Spleen (tissue), 11 donors: ENCODE data around the gene CHEK1. TPM values are rescaled to one million over a fixed set of nuclear protein-coding genes. Genes with fewer than 3 reads are reported as not detected.

Experiments used
- DNase-seq: peaks from one replicate; pipeline ENCODE4 v3.0.0-alpha.2; 2020
- H3K27ac ChIP-seq, 8 donors: fragments of 200-600 bp; sonication (generic) in 7 of 8; 1 replicate in 4 of 8; 2 replicates in 4 of 8; pipeline versions ENCODE4 v1.5.0 to v1.8.0; 2016 to 2021; ENCODE audit warnings: inconsistent platforms in 4 of 8, mild to moderate bottlenecking in 4 of 8, moderate library complexity in 1 of 8
- H3K27me3 ChIP-seq, 7 donors: fragments of 200-600 bp; sonication (generic) in 6 of 7; replicated peaks in 1 of 7; 1 replicate in 4 of 7; 2 replicates in 3 of 7; pipeline versions ENCODE4 v1.5.0 to v1.8.0; 2016 to 2021; ENCODE audit warnings: inconsistent platforms in 3 of 7, mild to moderate bottlenecking in 1 of 7
- H3K36me3 ChIP-seq, 6 donors: fragments of 200-600 bp; sonication (generic) in 5 of 6; 1 replicate in 4 of 6; 2 replicates in 2 of 6; pipeline versions ENCODE4 v1.5.0 to v1.8.0; 2016 to 2021; ENCODE audit warnings: inconsistent platforms in 2 of 6
- H3K4me1 ChIP-seq, 6 donors: fragments of 200-600 bp; sonication (generic) in 5 of 6; 1 replicate in 3 of 6; 2 replicates in 3 of 6; pipeline versions ENCODE4 v1.5.0 to v1.8.0; 2016 to 2021; ENCODE audit warnings: inconsistent platforms in 3 of 6
- H3K4me3 ChIP-seq, 8 donors: fragments of 200-600 bp; sonication (generic) in 7 of 8; 1 replicate in 4 of 8; 2 replicates in 4 of 8; pipeline versions ENCODE4 v1.5.0 to v1.8.0; 2016 to 2021; ENCODE audit warnings: inconsistent platforms in 4 of 8, mild to moderate bottlenecking in 4 of 8, moderate library complexity in 2 of 8
- H3K9me3 ChIP-seq, 8 donors: fragments of 200-600 bp; sonication (generic) in 7 of 8; 1 replicate in 4 of 8; 2 replicates in 4 of 8; pipeline versions ENCODE4 v1.5.0 to v1.8.0; 2016 to 2021; ENCODE audit warnings: inconsistent platforms in 4 of 8
- CTCF ChIP-seq, 11 experiments: fragments of 200-600 bp in 7 of 11; fragments of 450-650 bp in 4 of 11; sonication (generic) in 4 of 11; IDR thresholded peaks in 8 of 11; conservative IDR thresholded peaks in 3 of 11; 1 replicate in 7 of 11; 2 replicates in 4 of 11; pipeline versions ENCODE4 v1.4.0 to v1.8.0; 2016 to 2021; ENCODE audit warnings: antibody characterized with exemption in 11 of 11, inconsistent platforms in 4 of 11, mild to moderate bottlenecking in 1 of 11
- POLR2A ChIP-seq, 3 donors: fragments of 450-650 bp; IDR thresholded peaks; one replicate each; pipeline ENCODE4 v1.5.1; 2017; ENCODE audit warnings: antibody characterized with exemption in 3 of 3, mild to moderate bottlenecking in 1 of 3
- POLR2AphosphoS5 ChIP-seq, 3 donors: sonication (generic); formaldehyde crosslinking; IDR thresholded peaks; one replicate each; pipeline ENCODE4 v1.5.1; 2017; ENCODE audit warnings: antibody characterized with exemption in 3 of 3
- WGBS, 5 donors: extraction: QIAGEN DNeasy Blood & Tissue Kit in 3 of 5; methylation state at CpG; one replicate each; pipeline versions ENCODE4 v1.1.5 to v1.1.7; 2013 to 2018; 5-methylcytosine and 5-hydroxymethylcytosine counted together
- intact Hi-C: fragments of 100-400 bp; cut with DNase I; formaldehyde crosslinking; loops from one replicate; pipeline ENCODE4 v1.15.0; 2023; ENCODE audit warnings: low total_unique reads
- polyA plus RNA-seq, 3 donors: library from polyadenylated mRNA; stranded (reverse); fragments of 200-250 nt; gene quantifications; one replicate each; pipeline ENCODE4 v1.2.1, GENCODE V29; 2013
- total RNA-seq, 7 donors: library from RNA; depleted of rRNA in 3 of 7; stranded (reverse); fragments of >200 nt in 3 of 7; fragmentation: NEBNext Ultra II Directional in 4 of 7; extraction: Animal tissue kit (Norgen Biotek cat#: 25700) in 4 of 7; gene quantifications; one replicate each; pipeline versions ENCODE4 v1.1.0 to v1.2.1, GENCODE V29; 2016 to 2021
- donor health status: healthy with polysubstance abuse.
- donor health status: DM: no; HTN: no; CAD: no; lungs with moderate emphysema.
- donor health status: DM: no; HTN: no; CAD: no.
- donor health status: Bipolar disorder and iron deficiency.
- donor health status: healthy.
- donor health status: DM: no; HTN: no; CAD: no.
- donor health status: DM: yes; HTN: yes; CAD: no.

The CHEK1 gene
- total and polyA plus RNA-seq, 10 donors: 1.6 to 10.3 (median 6.1) TPM

DNA sequence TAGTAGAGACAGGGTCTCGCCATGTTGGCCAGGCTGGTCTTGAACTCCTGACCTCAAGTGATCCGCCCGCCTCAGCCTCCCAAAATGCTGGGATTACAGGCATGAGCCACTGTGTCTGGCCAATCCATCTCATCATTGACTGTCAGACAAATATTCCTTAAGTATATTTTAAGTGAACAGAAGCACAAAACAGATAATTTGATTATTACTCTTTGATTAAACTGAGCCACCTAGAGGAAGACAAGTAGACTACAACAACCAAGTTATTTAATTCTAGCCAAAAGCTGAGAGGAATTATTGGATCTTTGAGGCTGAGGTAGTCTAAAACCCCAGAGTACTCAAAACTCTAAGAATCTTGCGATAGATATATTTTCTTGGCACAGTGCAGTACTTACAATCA is 54.4 kb downstream of the CHEK1 start:
- peaks cover 0 to 20% (median 0%) of the 10 kb centered on the region in 6 donors for H3K36me3 ChIP-seq
- H3K4me3 ChIP-seq: no peak overlapping the region
- no peaks in the 10 kb centered on the region for H3K27me3 ChIP-seq
- no peak for DNase-seq
- intact Hi-C loops: no loop called here
- H3K9me3 ChIP-seq: no peaks in the 10 kb centered on the region
- H3K4me1 ChIP-seq: no peaks in the 10 kb centered on the region
- no peak for TF ChIP-seq POLR2A (IDR thresholded peaks at IDR 0.05)
- TF ChIP-seq CTCF (IDR thresholded peaks at IDR 0.05 in 8 of 11, conservative IDR thresholded peaks at IDR 0.05 in 3 of 11): no peak
- no peak for TF ChIP-seq POLR2AphosphoS5 (IDR thresholded peaks at IDR 0.05)
- no peak overlapping the region for H3K27ac ChIP-seq
- WGBS, 5 donors: 95 to 98% (median 97%) methylated on average over 4 of the region's 4 CpGs

GRCh38 chr11:125679837-125680236 is 54.9 kb downstream of the CHEK1 start:
- intact Hi-C loops: no loop called here
- no peaks in the 10 kb centered on the region for H3K27me3 ChIP-seq
- no peak for TF ChIP-seq POLR2AphosphoS5 (IDR thresholded peaks at IDR 0.05)
- no peak for TF ChIP-seq CTCF (IDR thresholded peaks at IDR 0.05 in 8 of 11, conservative IDR thresholded peaks at IDR 0.05 in 3 of 11)
- no peak for TF ChIP-seq POLR2A (IDR thresholded peaks at IDR 0.05)
- H3K9me3 ChIP-seq: no peaks in the 10 kb centered on the region
- peaks cover 0 to 20% (median 0%) of the 10 kb centered on the region in 6 donors for H3K36me3 ChIP-seq
- DNase-seq: no peak
- no peak overlapping the region for H3K27ac ChIP-seq
- H3K4me1 ChIP-seq: no peaks in the 10 kb centered on the region
- H3K4me3 ChIP-seq: no peak overlapping the region
- WGBS, 5 donors: 85 to 96% (median 90%) methylated on average over 2 of the region's 2 CpGs

DNA sequence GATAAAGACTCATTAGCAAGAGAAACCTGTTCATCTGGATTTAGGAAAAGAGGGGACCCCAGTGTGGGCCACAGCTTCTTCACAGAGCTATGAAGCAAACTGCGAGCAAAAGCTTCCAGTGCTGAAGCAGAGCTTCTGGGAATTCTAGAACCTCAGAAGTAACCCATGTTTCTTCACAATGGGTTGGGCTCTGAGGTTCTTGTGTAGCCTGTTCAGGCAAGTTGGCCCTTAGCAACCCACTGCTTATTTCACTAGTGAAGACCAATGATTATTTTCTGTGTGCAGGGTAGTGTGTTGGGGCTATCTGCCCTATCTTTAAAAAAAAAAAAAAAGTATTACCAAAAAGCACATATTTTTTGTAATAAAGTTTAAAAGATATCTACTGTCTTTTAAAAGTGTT is 55.8 kb downstream of the CHEK1 start, which contains the start of gene ACRV1:
Gene ACRV1, minus strand, starts transcription at position 101 of the 400 bp plus-strand sequence. Its CDS starts 67 bp downstream, at position 34.
- intact Hi-C loops: no loop called here
- no peak within 1 kb of the TSS for H3K27ac ChIP-seq
- TF ChIP-seq POLR2AphosphoS5 (IDR thresholded peaks at IDR 0.05) (no peak), POLR2A (IDR thresholded peaks at IDR 0.05) (no peak), CTCF (IDR thresholded peaks at IDR 0.05 in 8 of 11, conservative IDR thresholded peaks at IDR 0.05 in 3 of 11) (no peak)
- no peaks in the 10 kb centered on the region for H3K27me3 ChIP-seq
- no peaks in the 10 kb centered on the region for H3K9me3 ChIP-seq
- H3K4me3 ChIP-seq: no peak within 1 kb of the TSS
- WGBS, 5 donors: 93 to 100% (median 96%) methylated on average over 1 of the region's 1 CpG
- no peaks in the 10 kb centered on the region for H3K4me1 ChIP-seq
- peaks cover 0 to 17% (median 0%) of the 10 kb centered on the region in 6 donors for H3K36me3 ChIP-seq
- DNase-seq: no peak

- DNase-seq: no peak
- no peaks in the 10 kb centered on the region for H3K27me3 ChIP-seq
- intact Hi-C loops: no loop called here
- no peak for TF ChIP-seq POLR2AphosphoS5 (IDR thresholded peaks at IDR 0.05)
- TF ChIP-seq POLR2A (IDR thresholded peaks at IDR 0.05): no peak
- no peak for TF ChIP-seq CTCF (IDR thresholded peaks at IDR 0.05 in 8 of 11, conservative IDR thresholded peaks at IDR 0.05 in 3 of 11)
- no peak overlapping the region for H3K4me3 ChIP-seq
- 78 to 84% (median 82%) methylated on average over 9 of the region's 9 CpGs for WGBS, 5 donors
- H3K27ac ChIP-seq: no peak overlapping the region
- H3K36me3 ChIP-seq: no peaks in the 10 kb centered on the region
- H3K9me3 ChIP-seq: no peaks in the 10 kb centered on the region
- no peaks in the 10 kb centered on the region for H3K4me1 ChIP-seq
Observed at GRCh38 chr11:125685228-125685627, 60.3 kb downstream of the CHEK1 start.
